ENCODE measurements around the gene CAMK2G.

- TF ChIP-seq CTCF (IDR thresholded peaks at IDR 0.05) (no peak), POLR2A (IDR thresholded peaks at IDR 0.05) (no peak)
Measured at GRCh38 chr10:73910764-73911552, 36.6 kb upstream of the CAMK2G start, which contains the start of gene PLAU.

All from ovary (tissue), 3 donors.